HCT116 (cell line): ENCODE data around the gene PEX10. TPM values are rescaled to one million over a fixed set of nuclear protein-coding genes. Genes with fewer than 3 reads are reported as not detected.

Experiments used
- ATAC-seq: fragments of 200-7000 bp; cut with Tn5 transposase; 2 replicates; pipeline ENCODE4 v1.9.1; 2020; ENCODE audit warnings: mild to moderate bottlenecking, moderate library complexity
- BruUV-seq: library from RNA; stranded (reverse); fragments of 400-500 nt; replicated peaks from 2 replicates; lab custom pipeline; 2021; lab: Mats Ljungman, UMichigan
- CTCF ChIA-PET: fragments of 300-600 bp; sonication (Branson Sonifier 250); formaldehyde crosslinking; loops from one replicate; lab custom pipeline; 2021; ENCODE audit warnings: antibody characterized with exemption; lab: Charles Lee
- POLR2A ChIA-PET: fragments of 300-600, 350-600 bp; sonication (Branson Sonifier 250); formaldehyde crosslinking; loops from one replicate; lab custom pipeline; 2021; ENCODE audit warnings: antibody characterized with exemption; lab: Charles Lee
- RAD21 ChIA-PET, 2 experiments: fragments of 300-600 bp; sonication (Branson Sonifier 250); formaldehyde crosslinking; loops; one replicate each; lab custom pipeline; 2023; ENCODE audit warnings: low total read pairs in 2 of 2; ENCODE audit not compliant: uncharacterized antibody in 2 of 2, unreplicated experiment in 2 of 2, low non-redundant PET in 1 of 2; lab: Charles Lee
- DNase-seq: peaks from one replicate; pipeline ENCODE4 v3.0.0-alpha.2; 2010; ENCODE audit warnings: low read depth, low spot score
- H2AFZ ChIP-seq: fragments of 200-600 bp; shearing (Covaris generic), sonication (generic); 2 replicates; pipeline ENCODE4 v1.6.1; 2017; ENCODE audit warnings: low read depth, mixed run types, mixed read lengths, antibody characterized with exemption, low read length; ENCODE audit not compliant: poor library complexity, severe bottlenecking
- H3K27ac ChIP-seq: 2 replicates; pipeline ENCODE4 v1.5.1; 2012; ENCODE audit warnings: low read depth, low read length
- H3K27me3 ChIP-seq: fragments of 200-600 bp; sonication (generic); 2 replicates; pipeline ENCODE4 v1.6.1; 2016; ENCODE audit warnings: mixed run types, low read length, mixed read lengths; ENCODE audit not compliant: insufficient read depth
- H3K36me3 ChIP-seq, 2 experiments: fragments of 200-500 bp in 1 of 2; fragments of 200-600 bp in 1 of 2; sonication (Bioruptor generic) in 1 of 2; sonication (generic) in 1 of 2; 2 replicates each; pipeline versions ENCODE4 v1.5.1 to v1.6.1; 2014 to 2016; ENCODE audit warnings: low read length in 2 of 2, inconsistent platforms in 1 of 2, mixed read lengths in 1 of 2, mixed run types in 1 of 2; ENCODE audit not compliant: insufficient read depth in 2 of 2, control insufficient read depth in 1 of 2
- H3K4me1 ChIP-seq, 2 experiments: fragments of 200-600 bp in 1 of 2; sonication (generic) in 1 of 2; 2 replicates each; pipeline versions ENCODE4 v1.5.1 to v1.6.1; 2012 to 2017; ENCODE audit warnings: low read length in 2 of 2, inconsistent platforms in 1 of 2, mild to moderate bottlenecking in 1 of 2, mixed read lengths in 1 of 2, mixed run types in 1 of 2, moderate library complexity in 1 of 2; ENCODE audit not compliant: insufficient read depth in 2 of 2, control insufficient read depth in 1 of 2
- H3K4me2 ChIP-seq: fragments of 200-600 bp; sonication (generic); 2 replicates; pipeline ENCODE4 v1.6.1; 2017; ENCODE audit warnings: mixed run types, low read length, mixed read lengths
- H3K4me3 ChIP-seq, 2 experiments: fragments of 200-600 bp in 1 of 2; sonication (generic) in 1 of 2; replicated peaks in 1 of 2; 2 replicates each; pipeline ENCODE4 v1.5.1; 2011 to 2016; ENCODE audit warnings: low read length in 2 of 2, control low read depth in 1 of 2, low read depth in 1 of 2, mild to moderate bottlenecking in 1 of 2, mixed read lengths in 1 of 2, mixed run types in 1 of 2
- H3K79me2 ChIP-seq: fragments of 200-600 bp; sonication (generic); 2 replicates; pipeline ENCODE4 v1.6.1; 2017; ENCODE audit warnings: mild to moderate bottlenecking, mixed run types, low read length, moderate library complexity, mixed read lengths; ENCODE audit not compliant: insufficient read depth
- H3K9ac ChIP-seq: fragments of 200-600 bp; sonication (generic); 2 replicates; pipeline ENCODE4 v1.6.1; 2016; ENCODE audit warnings: low read length, mixed read lengths
- H3K9me2 ChIP-seq: fragments of 200-600 bp; sonication (generic), shearing (Covaris generic); 2 replicates; pipeline ENCODE4 v1.6.1; 2017; ENCODE audit warnings: mixed run types, mild to moderate bottlenecking, moderate library complexity; ENCODE audit not compliant: insufficient read depth
- H3K9me3 ChIP-seq, 2 experiments: fragments of 200-500 bp in 1 of 2; fragments of 200-600 bp in 1 of 2; sonication (Bioruptor generic) in 1 of 2; sonication (generic) in 1 of 2; 2 replicates each; pipeline ENCODE4 v1.6.1; 2014 to 2017; ENCODE audit warnings: low read length in 2 of 2, mixed read lengths in 2 of 2, inconsistent platforms in 1 of 2, low read depth in 1 of 2, mild to moderate bottlenecking in 1 of 2, mixed run types in 1 of 2, moderate library complexity in 1 of 2; ENCODE audit not compliant: control insufficient read depth in 1 of 2, insufficient read depth in 1 of 2
- H4K20me1 ChIP-seq: fragments of 200-600 bp; sonication (generic), shearing (Covaris generic); 2 replicates; pipeline ENCODE4 v1.6.1; 2017; ENCODE audit warnings: mixed run types, mild to moderate bottlenecking, moderate library complexity; ENCODE audit not compliant: insufficient read depth
- CBX3 ChIP-seq: IDR thresholded peaks from 2 replicates; pipeline ENCODE4 v1.6.1; 2012; ENCODE audit warnings: low read depth
- EGR1 ChIP-seq: IDR thresholded peaks from 2 replicates; pipeline ENCODE4 v1.6.1; 2012; ENCODE audit warnings: low read depth
- EZH2 ChIP-seq: fragments of 200-600 bp; sonication (generic); IDR thresholded peaks from 2 replicates; pipeline ENCODE4 v1.6.1; 2017; ENCODE audit warnings: antibody characterized with exemption, mixed run types
- EZH2phosphoT487 ChIP-seq: fragments of 200-600 bp; IDR thresholded peaks from 2 replicates; pipeline ENCODE4 v1.6.1; 2018; ENCODE audit warnings: antibody characterized with exemption, borderline replicate concordance
- FOSL1 ChIP-seq: IDR thresholded peaks from 2 replicates; pipeline ENCODE4 v1.6.1; 2012; ENCODE audit warnings: low read depth
- JUND ChIP-seq: IDR thresholded peaks from 2 replicates; pipeline ENCODE4 v1.6.1; 2012
- POLR2AphosphoS5 ChIP-seq: IDR thresholded peaks from 2 replicates; pipeline ENCODE4 v1.6.1; 2011; ENCODE audit warnings: mild to moderate bottlenecking, low read depth, low read length, moderate library complexity
- SIN3A ChIP-seq: IDR thresholded peaks from 2 replicates; pipeline ENCODE4 v1.6.1; 2012; ENCODE audit warnings: low read depth
- SP1 ChIP-seq: IDR thresholded peaks from 2 replicates; pipeline ENCODE4 v1.6.1; 2012; ENCODE audit warnings: low read depth
- SRF ChIP-seq: IDR thresholded peaks from 2 replicates; pipeline ENCODE4 v1.6.1; 2012; ENCODE audit warnings: low read depth
- TCF7L2 ChIP-seq: IDR thresholded peaks from 2 replicates; pipeline ENCODE4 v1.7.0; 2011; ENCODE audit warnings: borderline replicate concordance, inconsistent platforms; ENCODE audit not compliant: insufficient read depth, insufficient read length; ENCODE audit errors: extremely low read depth
- YY1 ChIP-seq: IDR thresholded peaks from 2 replicates; pipeline ENCODE4 v1.6.1; 2011; ENCODE audit warnings: low read length, low read depth, moderate library complexity, mild to moderate bottlenecking; ENCODE audit not compliant: insufficient replicate concordance; ENCODE audit errors: extremely low read depth
- ZFX ChIP-seq: fragments of 450-650 bp; IDR thresholded peaks from 2 replicates; pipeline ENCODE4 v1.6.1; 2017
- intact Hi-C: fragments of 100-400 bp; cut with micrococcal nuclease; formaldehyde crosslinking; loops from 2 replicates; pipeline ENCODE4 v1.10.0; 2022
- total RNA-seq: library from RNA; stranded (reverse); gene quantifications from one replicate; pipeline ENCODE4 v1.2.1, GENCODE V29; 2021; ENCODE audit not compliant: unreplicated experiment
- TF ChIP-seq, protein P1 (sequence below), 3 experiments: fragments of 200-600 bp in 1 of 3; sonication (generic) in 1 of 3; IDR thresholded peaks in 2 of 3; conservative IDR thresholded peaks in 1 of 3; 2 replicates each; pipeline ENCODE4 v1.5.1; 2012 to 2017; ENCODE audit warnings: low read depth in 2 of 3, low read length in 2 of 3, antibody characterized with exemption in 1 of 3, borderline replicate concordance in 1 of 3, control low read depth in 1 of 3, mild to moderate bottlenecking in 1 of 3, mixed read lengths in 1 of 3, mixed run types in 1 of 3, moderate library complexity in 1 of 3; ENCODE audit not compliant: insufficient read depth in 1 of 3
- TF ChIP-seq, protein P2 (sequence below): IDR thresholded peaks from 2 replicates; pipeline ENCODE4 v1.6.1; 2011; ENCODE audit warnings: mild to moderate bottlenecking, low read length, moderate library complexity; ENCODE audit not compliant: insufficient replicate concordance; ENCODE audit errors: extremely low read depth
- TF ChIP-seq, protein P3 (sequence below): IDR thresholded peaks from 2 replicates; pipeline ENCODE4 v1.6.1; 2012

Gene PEX10
- total RNA-seq, 1 experiment from 2014 or later, result 27.9 TPM

DNA sequence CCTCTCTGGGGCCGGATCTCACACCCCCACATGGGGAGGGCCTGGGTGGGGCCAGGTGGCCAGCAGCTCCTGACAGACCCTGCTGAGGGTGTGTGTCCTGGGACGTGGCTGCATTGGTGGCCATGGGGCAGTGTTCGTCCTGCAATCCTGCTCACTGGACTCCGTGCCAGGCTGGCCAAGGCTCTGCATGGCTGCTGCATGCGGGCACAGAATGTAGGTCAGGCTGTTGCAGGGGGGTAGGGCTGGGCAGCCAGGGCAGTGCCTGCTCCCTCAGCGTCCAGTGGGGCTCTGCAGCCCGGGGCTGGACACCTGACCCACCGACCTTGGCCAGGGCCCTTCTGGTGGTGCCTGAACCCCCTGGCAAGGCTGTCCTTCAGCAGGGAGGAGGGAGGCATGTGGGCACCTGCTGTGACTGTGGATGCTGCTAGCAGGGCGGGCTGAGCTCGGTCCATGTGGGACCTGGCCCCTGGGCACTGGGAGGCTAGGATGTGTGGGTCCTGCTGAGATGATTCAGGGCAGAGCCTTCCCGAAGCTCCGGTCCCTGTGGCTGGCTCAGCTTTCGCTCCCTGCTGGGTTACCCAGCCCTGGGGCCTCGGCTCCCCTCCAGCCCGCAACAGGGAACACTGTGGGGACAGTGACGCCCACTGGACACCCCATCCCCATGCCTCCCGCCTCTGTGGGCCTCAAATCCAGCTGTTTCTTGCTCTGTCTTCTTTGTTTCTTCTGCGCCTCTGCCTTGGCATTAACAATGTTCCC, 48.8 kb upstream of the PEX10 start:
- H3K4me3 ChIP-seq, result no peak overlapping the region
- intact Hi-C loops, result no loop called here
- ChIA-PET CTCF (interaction anchor here (1.0 kb wide), 1 partner anchor 86 kb away, joined by 4 read pairs; no protein-coding TSS in a partner anchor), POLR2A (no interaction called here), RAD21 (no interaction called here)
- no peaks in the 10 kb centered on the region for H3K79me2 ChIP-seq
- ATAC-seq (no peak), DNase-seq (no peak)
- H3K9me2 ChIP-seq, result no peaks in the 10 kb centered on the region
- H3K4me1 ChIP-seq, result no peaks in the 10 kb centered on the region
- H4K20me1 ChIP-seq, result no peaks in the 10 kb centered on the region
- H3K9ac ChIP-seq, result no peak overlapping the region
- H3K27me3 ChIP-seq, result no peaks in the 10 kb centered on the region
- H3K4me2 ChIP-seq, result no peak overlapping the region
- no peaks in the 10 kb centered on the region for H3K9me3 ChIP-seq
- TF ChIP-seq SP1, result no peak
- no peak for TF ChIP-seq JUND
- H2AFZ ChIP-seq, result no peak overlapping the region
- BruUV-seq, result no TSS peak
- H3K27ac ChIP-seq, result no peak overlapping the region
- no peaks in the 10 kb centered on the region for H3K36me3 ChIP-seq

DNA sequence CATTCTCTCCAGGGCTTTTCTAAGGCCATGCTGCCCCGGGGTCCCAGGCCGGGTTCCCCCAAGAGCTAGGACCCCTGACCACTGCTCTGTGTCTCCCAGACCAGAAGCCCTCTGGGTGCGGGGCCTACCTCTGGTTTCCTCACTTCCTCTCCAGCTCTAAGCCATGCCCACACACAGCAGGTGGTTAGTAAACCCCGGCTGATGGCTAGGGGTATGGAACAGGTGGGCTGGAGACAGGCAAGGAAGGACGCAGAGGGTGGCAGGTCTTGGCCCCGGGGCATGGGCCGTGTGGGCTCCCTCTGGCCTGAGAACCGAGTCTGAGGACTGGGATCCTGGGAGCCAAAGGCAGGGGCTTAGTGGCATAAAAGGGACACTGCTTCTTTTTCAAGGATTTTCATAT, 47.8 kb upstream of the PEX10 start:
- no peak for DNase-seq
- RAD21 ChIA-PET, result no interaction called here
- BruUV-seq, result no TSS peak
- POLR2A ChIA-PET, result no interaction called here
- H3K27ac ChIP-seq, result no peak overlapping the region
- no peak for TF ChIP-seq FOSL1
- no peak for TF ChIP-seq YY1
- TF ChIP-seq, protein P1, sequence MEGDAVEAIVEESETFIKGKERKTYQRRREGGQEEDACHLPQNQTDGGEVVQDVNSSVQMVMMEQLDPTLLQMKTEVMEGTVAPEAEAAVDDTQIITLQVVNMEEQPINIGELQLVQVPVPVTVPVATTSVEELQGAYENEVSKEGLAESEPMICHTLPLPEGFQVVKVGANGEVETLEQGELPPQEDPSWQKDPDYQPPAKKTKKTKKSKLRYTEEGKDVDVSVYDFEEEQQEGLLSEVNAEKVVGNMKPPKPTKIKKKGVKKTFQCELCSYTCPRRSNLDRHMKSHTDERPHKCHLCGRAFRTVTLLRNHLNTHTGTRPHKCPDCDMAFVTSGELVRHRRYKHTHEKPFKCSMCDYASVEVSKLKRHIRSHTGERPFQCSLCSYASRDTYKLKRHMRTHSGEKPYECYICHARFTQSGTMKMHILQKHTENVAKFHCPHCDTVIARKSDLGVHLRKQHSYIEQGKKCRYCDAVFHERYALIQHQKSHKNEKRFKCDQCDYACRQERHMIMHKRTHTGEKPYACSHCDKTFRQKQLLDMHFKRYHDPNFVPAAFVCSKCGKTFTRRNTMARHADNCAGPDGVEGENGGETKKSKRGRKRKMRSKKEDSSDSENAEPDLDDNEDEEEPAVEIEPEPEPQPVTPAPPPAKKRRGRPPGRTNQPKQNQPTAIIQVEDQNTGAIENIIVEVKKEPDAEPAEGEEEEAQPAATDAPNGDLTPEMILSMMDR (IDR thresholded peaks at IDR 0.05 in 2 of 3, conservative IDR thresholded peaks at IDR 0.05 in 1 of 3; ENCODE audit: borderline replicate concordance in 1 of 3, insufficient read depth in 1 of 3, low read depth in 2 of 3, low read length in 2 of 3), result no peak
- TF ChIP-seq EGR1, result no peak
- no peak for TF ChIP-seq SP1
- TF ChIP-seq, protein P2, sequence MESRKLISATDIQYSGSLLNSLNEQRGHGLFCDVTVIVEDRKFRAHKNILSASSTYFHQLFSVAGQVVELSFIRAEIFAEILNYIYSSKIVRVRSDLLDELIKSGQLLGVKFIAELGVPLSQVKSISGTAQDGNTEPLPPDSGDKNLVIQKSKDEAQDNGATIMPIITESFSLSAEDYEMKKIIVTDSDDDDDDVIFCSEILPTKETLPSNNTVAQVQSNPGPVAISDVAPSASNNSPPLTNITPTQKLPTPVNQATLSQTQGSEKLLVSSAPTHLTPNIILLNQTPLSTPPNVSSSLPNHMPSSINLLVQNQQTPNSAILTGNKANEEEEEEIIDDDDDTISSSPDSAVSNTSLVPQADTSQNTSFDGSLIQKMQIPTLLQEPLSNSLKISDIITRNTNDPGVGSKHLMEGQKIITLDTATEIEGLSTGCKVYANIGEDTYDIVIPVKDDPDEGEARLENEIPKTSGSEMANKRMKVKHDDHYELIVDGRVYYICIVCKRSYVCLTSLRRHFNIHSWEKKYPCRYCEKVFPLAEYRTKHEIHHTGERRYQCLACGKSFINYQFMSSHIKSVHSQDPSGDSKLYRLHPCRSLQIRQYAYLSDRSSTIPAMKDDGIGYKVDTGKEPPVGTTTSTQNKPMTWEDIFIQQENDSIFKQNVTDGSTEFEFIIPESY, result no peak
- TF ChIP-seq SIN3A, result no peak
- no peak for TF ChIP-seq JUND
- no peak for TF ChIP-seq TCF7L2
- TF ChIP-seq CBX3, result no peak
- no peak for TF ChIP-seq ZFX
- no peak for TF ChIP-seq EZH2phosphoT487
- TF ChIP-seq POLR2AphosphoS5, result no peak
- TF ChIP-seq, protein P3, sequence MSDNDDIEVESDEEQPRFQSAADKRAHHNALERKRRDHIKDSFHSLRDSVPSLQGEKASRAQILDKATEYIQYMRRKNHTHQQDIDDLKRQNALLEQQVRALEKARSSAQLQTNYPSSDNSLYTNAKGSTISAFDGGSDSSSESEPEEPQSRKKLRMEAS, result no peak
- no peak for TF ChIP-seq SRF
- TF ChIP-seq EZH2, result no peak
- TF ChIP-seq, all 23 proteins: peak for 0
- Histone ChIP-seq H3K9ac (no peak overlapping the region), H3K79me2 (no peaks in the 10 kb centered on the region), H3K9me2 (no peaks in the 10 kb centered on the region), H4K20me1 (no peaks in the 10 kb centered on the region), H3K27me3 (no peaks in the 10 kb centered on the region), H3K36me3 (no peaks in the 10 kb centered on the region), H3K4me2 (no peak overlapping the region), H3K4me1 (no peaks in the 10 kb centered on the region), H3K9me3 (no peaks in the 10 kb centered on the region), H2AFZ (no peak overlapping the region), H3K4me3 (no peak overlapping the region)
- CTCF ChIA-PET, result interaction anchor here (1.0 kb wide), 1 partner anchor 87 kb away, joined by 4 read pairs; no protein-coding TSS in a partner anchor
- intact Hi-C loops, result no loop called here
- no peak for ATAC-seq
